ENCODE measurements around the gene TOP2B.

The TOP2B gene

GRCh38 chr3:25554376-25554775 lies 110.3 kb downstream of the TOP2B start:
- DNase-seq, result no peak

GRCh38 chr3:25552251-25552650 lies 112.5 kb downstream of the TOP2B start:
- DNase-seq, result no peak

- no peak for DNase-seq
Observed at GRCh38 chr3:25548836-25549235, 115.9 kb downstream of the TOP2B start.

- DNase-seq, result no peak
Observed at GRCh38 chr3:25547943-25548674, 116.6 kb downstream of the TOP2B start.
